Activated gamma-delta T cell (primary cell): ENCODE data around the gene EPHB2.

Experiments used
- DNase-seq: peaks from one replicate; lab custom pipeline; 2025; lab: John Stamatoyannopoulos, UW

EPHB2 gene

DNA sequence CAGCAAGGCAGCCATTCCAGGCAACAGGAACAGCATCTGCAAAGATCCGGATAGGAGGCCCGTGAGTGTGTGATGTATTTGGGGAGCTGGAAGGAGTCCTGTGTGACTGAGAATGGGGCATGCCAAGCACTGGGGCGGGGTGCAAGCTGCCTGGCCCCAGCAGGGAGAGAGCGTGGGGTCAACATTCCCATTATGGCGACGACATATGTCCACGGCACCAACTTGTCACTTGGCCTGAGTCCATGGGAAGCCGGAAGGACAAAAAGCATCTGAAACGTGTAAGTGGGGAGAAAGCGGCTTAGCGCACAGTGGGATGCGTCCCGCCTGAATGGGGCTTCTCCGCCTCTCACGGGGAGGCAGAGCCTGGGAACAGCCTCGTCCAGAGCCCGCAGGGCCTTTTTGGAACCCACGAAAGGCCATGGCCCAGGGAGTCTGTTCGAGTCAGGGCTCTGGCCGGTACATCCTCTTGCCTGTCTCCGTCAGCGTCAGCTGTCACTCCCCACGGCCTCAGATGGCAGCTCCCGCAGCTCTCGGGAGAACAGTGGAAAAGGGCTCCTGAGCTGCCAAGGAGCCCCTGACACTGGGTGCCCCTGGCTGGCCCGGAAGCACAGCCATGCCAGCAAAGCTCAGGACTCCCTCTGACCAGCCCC is 12.4 kb downstream of the EPHB2 start:
- DNase-seq: no peak

- DNase-seq: no peak
Measured at GRCh38 chr1:22727873-22728272, 17.2 kb downstream of the EPHB2 start.

DNA sequence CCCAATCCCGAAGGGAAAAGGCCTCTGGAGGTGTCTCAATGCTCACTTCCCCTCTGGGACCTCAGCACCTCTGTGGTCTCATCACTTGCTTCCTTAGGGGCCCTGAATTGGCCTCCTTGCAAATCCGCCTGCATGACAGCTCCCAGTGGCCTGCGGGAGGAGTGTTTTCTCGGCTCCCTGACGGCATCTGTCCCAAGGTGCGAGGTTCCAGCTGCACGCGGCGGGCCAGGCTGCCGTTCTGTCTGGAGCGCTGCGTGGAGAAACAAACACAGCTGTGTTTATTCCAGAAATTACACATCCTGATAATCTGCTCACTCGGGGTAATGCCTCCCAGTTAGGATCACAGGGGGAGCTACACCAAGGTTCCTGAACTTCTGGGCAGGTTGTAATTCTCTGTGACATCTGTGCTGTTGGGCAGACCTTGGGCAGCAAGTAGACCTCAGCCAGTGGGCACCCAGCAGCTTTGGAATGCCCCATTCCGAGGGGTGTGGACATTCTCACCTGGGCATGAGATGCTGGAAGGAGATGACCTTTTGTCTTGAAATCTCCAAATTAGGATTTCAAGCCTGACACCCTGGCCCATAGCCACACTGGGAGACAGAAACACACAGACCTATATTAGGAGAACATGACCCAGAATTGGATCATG is 18.2 kb downstream of the EPHB2 start:
- no peak for DNase-seq

DNA sequence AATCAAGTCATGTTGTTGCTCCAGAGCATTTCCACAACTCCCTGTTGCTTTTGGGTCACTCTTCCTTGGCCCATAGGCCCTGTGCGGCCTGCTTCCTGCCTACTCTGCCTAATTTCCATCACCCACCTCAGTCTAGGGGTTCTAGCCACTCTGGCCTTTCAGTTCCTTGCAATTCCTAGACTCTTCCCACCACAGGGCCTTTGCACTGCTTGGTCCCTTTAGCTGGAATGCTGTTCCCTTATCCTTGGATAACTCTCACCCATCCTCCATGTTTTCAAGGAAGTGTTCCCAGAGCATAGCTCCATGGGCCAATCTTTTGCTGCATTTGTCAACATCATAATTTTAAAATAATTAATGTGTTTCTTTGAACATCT is 18.7 kb downstream of the EPHB2 start:
- no peak for DNase-seq

DNA sequence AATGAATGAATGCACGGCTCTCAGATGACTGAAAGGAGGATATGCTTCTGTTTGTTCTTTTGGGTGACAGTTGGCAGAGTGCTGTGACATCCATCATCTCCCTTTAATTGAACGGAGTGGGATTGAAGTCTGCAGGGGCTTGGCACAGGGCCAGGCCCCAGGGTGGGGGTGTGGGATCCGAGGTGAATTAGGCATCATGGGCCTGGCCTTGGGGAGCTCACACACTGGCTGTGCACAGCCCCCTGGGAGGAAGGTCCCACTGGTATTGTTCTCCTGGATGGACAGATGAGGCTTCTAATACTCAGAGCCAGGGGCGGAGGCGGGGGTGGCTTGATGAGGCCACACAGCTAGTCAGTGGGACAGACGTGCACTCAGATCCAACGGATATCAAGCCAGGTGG is 19.3 kb downstream of the EPHB2 start:
- DNase-seq: no peak

DNA sequence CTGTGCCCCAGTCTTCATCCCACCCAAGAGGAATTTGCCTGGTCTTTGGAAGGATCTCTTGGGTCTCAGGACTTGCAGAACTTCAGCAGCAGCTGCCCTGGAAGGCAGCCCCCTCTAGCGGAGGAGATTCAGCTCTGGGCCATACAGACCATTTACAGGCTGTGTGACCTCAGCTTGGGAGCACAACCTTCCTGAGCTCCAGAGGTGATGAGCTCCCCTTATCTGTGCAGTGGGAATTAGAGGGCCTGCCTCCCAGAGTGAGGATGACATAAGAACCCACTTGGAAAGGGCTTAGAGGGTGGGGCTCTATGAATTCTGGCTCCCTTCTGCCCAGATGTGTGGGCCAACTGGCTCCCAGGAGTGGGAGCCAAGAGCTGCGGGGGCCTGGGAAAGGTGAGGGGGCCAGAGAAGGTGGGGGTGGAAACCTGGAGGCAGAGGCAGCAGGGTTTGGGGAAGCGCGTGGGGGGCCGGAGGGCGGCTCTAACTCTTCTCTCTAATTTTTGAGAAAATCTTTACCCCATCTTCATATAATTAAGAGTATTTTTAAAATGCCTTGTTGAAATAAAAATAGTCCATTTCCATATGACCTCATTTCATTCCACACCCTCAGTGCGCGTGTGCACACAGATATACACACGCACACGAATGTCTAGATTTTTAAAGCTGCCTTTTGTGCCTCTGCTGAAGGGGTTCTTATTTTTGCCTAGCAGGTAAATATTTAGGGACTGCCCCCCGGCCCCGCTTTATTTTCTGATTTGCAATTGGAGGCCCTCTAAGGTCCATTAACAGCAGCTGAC is 21.5 kb downstream of the EPHB2 start:
- no peak for DNase-seq

DNA sequence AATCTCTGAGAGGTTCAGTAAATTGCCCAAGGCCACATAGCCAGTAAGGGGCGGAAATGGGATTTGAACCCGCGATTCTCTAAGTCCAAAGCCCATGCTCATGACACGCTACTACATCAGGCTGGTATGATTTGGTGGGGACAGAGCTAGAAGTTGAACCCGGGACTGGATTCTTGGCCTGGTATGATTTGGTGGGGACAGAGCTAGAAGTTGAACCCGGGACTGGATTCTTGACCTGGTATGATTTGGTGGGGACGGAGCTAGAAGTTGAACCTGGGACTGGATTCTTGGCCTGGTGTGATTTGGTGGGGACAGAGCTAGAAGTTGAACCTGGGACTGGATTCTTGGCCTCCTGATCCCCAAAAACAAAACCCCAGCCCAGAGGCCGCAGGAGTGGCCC is 23.0 kb downstream of the EPHB2 start:
- no peak for DNase-seq

GRCh38 chr1:22736501-22737080 is 26.0 kb downstream of the EPHB2 start:
- DNase-seq: no peak

- DNase-seq: no peak
Measured at GRCh38 chr1:22737374-22738068, 26.9 kb downstream of the EPHB2 start.

DNA sequence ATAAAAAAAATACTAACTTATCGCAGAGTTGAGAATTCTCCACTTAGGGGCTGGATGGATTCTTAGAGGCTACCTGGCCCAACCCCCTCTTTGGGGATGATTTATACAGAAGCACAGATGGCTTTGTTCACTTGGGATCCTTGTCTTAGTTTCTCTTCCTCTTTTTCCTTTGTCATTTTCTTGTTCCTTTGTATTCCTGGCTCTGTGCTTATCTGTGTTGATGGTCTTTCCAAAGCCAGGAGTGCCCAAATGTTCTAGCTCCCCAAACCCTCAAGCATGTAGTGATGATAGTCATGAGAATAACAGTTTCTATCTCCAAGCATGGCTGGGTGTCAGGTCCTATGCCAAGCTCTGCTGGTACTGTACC is 27.4 kb downstream of the EPHB2 start:
- no peak for DNase-seq

DNA sequence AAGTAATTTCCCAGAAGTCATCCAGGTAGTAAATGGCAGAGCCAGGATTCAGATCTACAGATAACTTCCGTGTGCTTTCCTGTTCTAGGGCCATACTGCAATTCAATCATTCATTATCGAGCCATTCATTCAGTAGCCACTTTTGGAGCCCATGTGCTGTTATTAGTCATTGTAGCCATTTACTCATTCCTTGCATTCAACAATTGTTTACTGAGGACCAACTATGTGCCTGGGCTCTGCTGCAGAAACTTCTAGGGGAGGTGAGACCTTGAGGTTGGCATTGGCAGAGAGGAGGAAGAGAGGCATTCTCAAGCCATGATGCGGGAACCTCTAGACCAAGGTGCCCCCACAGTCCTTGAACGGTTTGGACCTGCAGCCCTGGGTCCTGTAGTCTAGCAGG is 27.9 kb downstream of the EPHB2 start:
- no peak for DNase-seq

- DNase-seq: no peak
Measured at GRCh38 chr1:22739648-22740385, 29.2 kb downstream of the EPHB2 start.

- no peak for DNase-seq
Measured at GRCh38 chr1:22741118-22741517, 30.5 kb downstream of the EPHB2 start.

- DNase-seq: no peak
Measured at GRCh38 chr1:22745669-22746585, 35.3 kb downstream of the EPHB2 start.

DNA sequence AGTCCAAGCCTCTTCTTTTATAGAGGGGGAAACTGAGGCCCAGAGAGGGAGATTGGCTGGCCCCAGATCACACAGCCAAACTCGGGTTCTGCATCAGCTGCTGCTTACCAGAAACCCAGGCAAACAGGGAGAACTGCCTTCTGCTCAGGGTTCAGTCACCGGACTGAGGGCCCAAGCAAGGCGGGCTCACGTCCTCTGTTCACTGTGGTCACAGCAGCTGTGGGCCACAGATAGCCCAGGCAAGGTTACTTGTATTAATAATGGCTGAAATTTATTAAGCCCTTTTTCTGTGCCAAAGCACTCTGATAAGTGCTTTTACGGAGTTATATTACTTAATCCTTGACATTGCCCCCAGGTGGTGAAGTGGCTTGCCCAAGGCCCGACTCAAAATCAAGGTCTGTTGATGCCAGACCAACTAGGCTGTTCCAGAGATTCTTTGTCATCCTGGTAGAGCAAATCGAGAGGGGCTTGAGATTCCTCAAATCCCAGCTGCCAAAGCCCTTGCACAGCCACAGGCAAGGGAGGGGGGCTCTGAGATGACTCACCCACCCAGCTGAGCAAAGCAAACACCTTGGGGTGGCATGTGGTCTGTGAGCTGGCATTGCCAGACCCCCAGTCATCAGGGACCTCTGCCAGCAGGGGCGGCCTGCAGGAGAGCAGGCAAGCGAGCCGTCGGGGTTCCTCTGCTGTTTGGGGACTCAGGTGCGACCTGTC is 36.5 kb downstream of the EPHB2 start:
- DNase-seq: no peak

DNA sequence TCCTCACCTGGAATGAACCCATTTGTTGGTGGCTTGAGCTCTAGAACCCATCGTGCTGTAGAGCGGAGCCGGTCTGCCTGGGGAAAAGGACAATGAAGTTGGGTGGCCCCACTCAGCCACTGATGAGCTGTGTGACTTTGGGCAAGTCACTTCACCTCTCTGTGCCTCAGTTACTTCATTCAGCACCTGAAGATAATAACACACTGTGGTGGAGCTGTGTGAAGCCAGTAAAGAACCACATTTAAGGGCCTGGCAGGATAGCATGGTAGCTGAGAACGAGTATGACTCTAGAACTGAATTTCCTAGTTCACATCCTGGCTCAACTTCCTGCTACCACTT is 37.1 kb downstream of the EPHB2 start:
- DNase-seq: no peak

DNA sequence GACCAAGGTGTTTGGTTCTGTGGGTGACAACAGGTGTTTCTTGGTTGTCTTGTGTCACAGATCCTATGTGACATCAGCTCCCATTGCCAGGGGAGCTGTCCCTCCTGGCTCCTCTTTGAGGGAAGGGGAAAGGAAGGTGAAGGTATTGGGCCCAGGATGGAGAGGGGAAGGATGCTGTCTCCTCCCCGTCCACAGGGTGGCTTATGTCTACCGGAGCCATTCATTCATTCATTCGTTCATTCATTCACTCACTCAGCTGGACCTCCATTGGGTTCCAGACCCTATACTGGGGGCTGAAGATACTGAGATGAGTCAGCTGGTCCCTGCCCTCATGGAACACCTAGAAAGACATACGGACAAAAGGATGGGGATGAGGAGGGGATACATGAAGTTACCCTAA is 38.9 kb downstream of the EPHB2 start:
- no peak for DNase-seq

GRCh38 chr1:22749919-22750684 is 39.5 kb downstream of the EPHB2 start:
- no peak for DNase-seq

DNA sequence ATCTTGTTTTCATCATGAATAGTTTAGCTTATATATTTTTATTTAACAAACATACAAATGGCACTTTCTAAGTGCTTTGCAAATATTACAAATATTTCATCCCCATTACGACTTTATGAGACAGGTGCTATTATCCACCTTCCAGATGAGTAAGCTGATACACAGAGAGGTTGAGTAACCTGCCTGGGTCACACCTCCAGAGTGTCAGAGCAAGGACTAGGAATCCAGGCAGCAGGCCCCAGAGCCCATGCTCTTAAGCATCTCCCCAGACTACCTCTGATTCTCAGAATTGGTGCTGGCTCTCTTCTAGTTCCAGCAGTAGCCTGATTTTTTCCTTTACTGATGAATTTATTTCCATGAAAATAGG is 40.0 kb downstream of the EPHB2 start:
- DNase-seq: no peak
